Measurements from ENCODE around the gene GOLGA5.
"Not testable (repeated sequence)": the region's sequence is repeated elsewhere in the genome, so short reads cannot be mapped to it uniquely, and the experiment has no call there.

GOLGA5 gene

DNA sequence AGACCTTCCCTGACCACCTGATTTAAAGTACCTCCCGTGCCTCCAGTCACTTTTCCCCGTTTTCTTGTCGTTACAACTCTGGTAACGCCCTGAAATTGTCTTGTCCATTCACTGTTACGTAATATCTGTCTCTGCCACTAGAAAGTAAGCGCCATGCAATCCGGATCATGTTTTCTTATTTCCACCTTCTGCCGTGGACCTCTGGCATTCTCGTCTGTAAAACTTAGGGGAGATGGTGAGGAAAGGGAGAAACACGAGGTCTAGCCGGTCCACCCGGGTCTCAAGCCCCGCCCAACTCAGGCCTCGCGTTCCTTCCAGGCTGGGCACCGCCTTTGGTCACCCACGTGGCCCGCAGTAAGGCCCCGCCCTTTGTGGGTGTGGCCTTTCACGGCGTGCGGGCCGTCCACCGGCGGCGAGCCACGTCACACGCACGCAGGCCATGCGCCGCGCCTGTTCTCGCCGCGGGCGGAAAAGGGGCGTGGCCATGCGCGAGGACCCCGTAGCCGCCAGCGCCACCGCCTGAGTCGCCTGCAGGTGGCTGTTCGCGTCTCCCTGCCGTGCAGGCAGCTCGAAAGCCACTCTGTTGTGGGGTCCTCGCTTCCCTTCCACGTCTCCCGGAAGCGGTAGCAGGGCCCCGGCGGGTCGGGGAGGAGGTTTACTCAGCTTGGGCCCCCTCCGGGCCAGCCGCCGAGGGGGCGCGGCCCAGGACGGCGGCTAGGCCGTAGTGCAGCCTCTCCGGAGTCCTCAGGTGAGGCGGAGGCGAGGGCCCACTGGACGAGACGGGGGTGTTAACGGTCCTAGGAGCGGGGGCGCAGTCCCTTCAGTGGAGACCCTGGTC is at the start of gene GOLGA5:
GOLGA5 (plus strand) TSS at position 597 of the 838 bp plus-strand sequence. CDS start 3,133 bp downstream, outside the sequence.
- peak; percentile 95 for DNase-seq (ENCODE audit: low read depth in 2 of 2)

DNA sequence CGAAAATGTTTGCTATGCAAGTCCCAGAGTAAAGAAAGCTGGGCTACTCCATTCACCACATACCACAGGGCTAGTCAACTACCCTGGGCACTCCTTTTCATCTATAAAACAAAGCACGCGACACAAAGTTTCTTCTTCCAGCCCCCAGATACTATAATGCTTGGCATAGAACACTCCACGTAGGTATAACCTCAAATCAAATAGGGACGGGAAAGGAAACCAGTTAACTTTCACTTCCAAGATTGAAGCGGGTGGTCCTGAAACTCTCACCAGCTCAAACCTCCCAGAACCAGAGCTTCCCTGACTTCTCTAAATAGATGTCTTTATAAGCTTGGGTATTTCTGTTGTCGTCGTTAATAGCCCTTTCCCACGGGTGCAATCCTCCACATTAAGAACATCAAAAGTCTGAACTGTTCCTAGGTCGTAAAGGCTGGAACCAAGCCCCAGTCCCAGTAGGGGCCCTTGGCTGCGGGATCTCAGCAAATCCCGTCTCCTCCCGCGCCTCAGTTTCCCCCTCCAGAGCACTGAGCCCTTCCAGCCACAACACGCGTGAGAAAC is 46.3 kb upstream of the GOLGA5 start:
- no peak for DNase-seq (ENCODE audit: low read depth in 2 of 2)

- DNase-seq (ENCODE audit: low read depth in 2 of 2) = peak; percentile 58 to 73
Measured at GRCh38 chr14:92748259-92749016, 45.7 kb upstream of the GOLGA5 start, which contains the start of gene LGMN. TSS of gene LGMN (minus strand) at chr14:92748627. CDS start at chr14:92732786, 15,841 bp downstream.

GRCh38 chr14:92750222-92750728 is 43.8 kb upstream of the GOLGA5 start:
- peak in 1 of 2 donors; percentile 11 for DNase-seq (ENCODE audit: low read depth in 2 of 2)

DNA sequence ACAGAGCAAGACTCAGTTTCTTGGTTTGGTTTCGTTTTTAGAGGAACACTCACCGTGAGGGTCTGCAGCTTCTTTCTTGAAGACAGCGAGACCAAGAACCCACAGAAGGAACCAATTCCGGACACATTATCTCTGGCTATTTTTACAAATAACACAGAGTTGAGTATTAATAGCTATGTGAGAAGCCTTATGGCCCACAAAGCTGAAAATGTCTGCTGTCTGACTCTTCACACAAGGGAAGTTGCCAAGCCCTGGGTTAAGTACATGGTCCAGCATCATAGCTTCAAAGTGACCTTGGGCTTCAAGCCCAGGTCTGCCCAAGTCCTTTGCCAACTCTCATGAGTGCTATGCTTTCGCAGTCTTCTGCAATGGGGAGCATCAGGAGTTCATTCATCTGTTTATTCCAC is 43.1 kb upstream of the GOLGA5 start:
- DNase-seq (ENCODE audit: low read depth in 2 of 2) = no peak

DNA sequence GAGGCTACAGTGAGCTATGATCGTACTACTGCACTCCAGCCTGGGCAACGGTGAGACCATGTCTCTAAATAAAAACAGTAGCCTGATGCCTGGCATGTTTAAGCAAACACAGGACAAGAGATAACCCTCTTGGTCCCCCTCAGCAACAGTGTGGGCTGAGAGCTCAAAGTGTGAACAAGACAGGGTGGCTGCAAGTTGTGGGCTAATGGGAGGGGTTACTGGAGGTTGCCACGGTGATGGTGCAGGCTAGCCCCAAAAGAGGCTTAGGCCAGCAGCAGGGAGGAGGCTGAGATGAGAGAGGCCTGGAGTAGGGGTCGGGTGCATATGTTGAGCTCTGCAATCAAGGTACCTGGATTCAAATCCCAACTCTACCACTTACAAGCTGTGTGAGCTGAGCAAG is 42.3 kb upstream of the GOLGA5 start:
- DNase-seq (ENCODE audit: low read depth in 2 of 2) = no peak

DNA sequence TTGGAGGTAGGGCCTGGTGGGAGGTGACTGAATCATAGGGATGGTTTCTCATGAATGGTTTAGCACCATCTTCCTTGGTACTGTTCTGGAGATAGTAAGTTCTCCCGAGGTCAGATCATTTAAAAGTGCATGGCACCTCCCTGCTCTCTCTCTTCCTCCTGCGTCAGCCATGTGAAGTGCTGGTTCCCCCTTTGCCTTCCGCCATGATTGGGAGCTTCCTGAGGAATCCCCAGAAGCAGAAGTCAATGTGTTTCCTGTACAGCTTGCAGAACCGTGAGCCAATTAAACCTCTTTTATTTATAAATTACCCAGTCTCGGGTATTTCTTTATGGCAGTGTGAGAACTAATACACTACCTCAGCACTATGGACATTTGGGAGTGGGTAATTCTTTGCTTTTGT is 40.9 kb upstream of the GOLGA5 start:
- no peak for DNase-seq (ENCODE audit: low read depth in 2 of 2)

DNA sequence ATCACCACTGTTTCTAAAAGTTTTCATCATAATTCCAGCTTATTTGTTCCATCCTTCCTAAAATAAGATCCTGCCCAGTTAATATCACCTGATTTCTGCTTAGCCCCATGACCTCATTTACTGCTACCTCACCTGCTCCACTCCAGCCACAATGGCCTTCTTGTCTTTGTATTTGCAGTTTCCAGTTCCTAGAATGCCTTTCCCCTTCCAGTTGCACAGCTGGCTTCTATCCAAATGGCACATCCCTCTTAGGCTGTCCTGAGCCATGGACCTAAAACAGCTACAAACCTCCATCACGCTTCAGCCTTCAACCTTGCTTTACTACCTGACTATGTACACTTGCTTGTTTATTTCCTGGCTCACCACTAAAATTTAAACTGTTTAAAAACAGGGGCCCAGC is 39.1 kb upstream of the GOLGA5 start:
- DNase-seq (ENCODE audit: low read depth in 2 of 2) = no peak

- no peak for DNase-seq (ENCODE audit: low read depth in 2 of 2)
Measured at GRCh38 chr14:92755495-92755894, 38.6 kb upstream of the GOLGA5 start.

- no peak for DNase-seq (ENCODE audit: low read depth in 2 of 2)
Measured at GRCh38 chr14:92756446-92756845, 37.7 kb upstream of the GOLGA5 start.

GRCh38 chr14:92759300-92759678 is 34.8 kb upstream of the GOLGA5 start:
- no peak for DNase-seq (ENCODE audit: low read depth in 2 of 2)

GRCh38 chr14:92759679-92760523 is 34.2 kb upstream of the GOLGA5 start:
- DNase-seq (ENCODE audit: low read depth in 2 of 2) = no peak

- no peak for DNase-seq (ENCODE audit: low read depth in 2 of 2)
Measured at GRCh38 chr14:92760524-92760805, 33.6 kb upstream of the GOLGA5 start.

DNA sequence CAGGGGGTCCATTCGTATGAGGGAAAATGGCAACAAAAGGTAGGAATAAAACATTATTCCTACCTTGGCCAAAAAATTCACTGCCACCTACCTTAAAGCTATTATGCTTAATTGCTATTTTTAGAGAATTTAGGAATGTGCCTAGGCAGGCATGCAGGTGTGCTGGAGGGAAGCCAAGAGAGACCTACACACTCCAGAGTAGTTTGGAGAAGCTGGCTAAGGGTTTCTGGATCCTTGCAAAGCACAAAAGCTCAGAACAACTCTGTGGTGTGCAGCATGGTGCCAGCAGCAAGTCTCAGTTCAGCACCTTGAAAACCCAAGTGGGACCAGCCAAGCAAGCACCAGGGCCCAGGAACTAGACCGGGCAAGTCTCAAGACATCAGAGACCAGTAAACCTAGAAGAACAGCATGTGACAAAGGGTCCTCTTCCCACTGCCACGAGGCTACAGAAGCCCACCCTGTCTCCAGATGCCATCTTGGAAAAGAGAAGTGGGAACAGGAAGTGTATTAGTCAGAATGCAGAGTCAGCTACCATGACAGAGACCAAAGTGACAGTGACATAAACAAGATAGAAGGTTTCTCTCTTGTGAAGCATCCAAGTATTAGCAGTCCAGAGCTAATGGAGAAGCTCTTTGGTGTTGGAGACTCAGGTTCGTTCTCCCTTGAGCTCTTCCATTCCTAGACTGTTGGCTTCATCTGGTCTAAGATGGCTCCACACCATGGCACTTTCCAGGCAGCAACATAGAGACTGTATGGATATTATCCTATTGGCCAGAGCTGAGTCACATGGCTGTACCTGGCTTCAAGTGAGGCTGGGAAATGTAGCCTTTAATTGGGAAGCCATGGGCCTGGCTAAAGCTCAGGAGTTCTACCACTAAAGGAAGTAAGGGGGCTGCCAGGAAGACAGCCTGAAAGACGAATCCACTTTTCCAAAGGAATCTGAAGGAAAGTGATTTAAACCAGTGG is 30.2 kb upstream of the GOLGA5 start:
- not testable (repeated sequence) for DNase-seq (ENCODE audit: low read depth in 2 of 2)

GRCh38 chr14:92768236-92768635 is 25.9 kb upstream of the GOLGA5 start:
- not testable (repeated sequence) for DNase-seq (ENCODE audit: low read depth in 2 of 2)

- DNase-seq (ENCODE audit: low read depth in 2 of 2) = no peak
Measured at GRCh38 chr14:92768795-92769194, 25.3 kb upstream of the GOLGA5 start.

DNA sequence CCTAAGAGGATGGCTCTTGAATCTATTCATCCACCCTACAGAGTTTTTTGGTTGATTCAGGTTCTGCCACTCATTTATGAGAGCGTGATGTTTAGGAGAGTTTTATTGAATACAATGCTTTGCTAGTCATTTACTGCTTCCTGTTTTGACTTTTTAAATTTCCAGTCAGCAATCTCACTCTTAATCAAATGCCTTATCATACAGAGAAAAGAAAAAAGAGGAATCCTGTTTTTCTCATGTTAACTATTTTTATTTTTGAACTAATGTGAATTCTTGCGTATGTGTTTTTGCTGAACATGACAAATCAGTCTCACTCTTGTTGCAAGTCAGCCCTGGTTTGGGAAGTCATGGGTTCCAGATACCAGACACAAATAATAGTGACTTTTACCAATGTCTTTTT is 23.6 kb upstream of the GOLGA5 start:
- no peak for DNase-seq (ENCODE audit: low read depth in 2 of 2)

GRCh38 chr14:92774572-92774971 is 19.5 kb upstream of the GOLGA5 start:
- no peak for DNase-seq (ENCODE audit: low read depth in 2 of 2)

DNA sequence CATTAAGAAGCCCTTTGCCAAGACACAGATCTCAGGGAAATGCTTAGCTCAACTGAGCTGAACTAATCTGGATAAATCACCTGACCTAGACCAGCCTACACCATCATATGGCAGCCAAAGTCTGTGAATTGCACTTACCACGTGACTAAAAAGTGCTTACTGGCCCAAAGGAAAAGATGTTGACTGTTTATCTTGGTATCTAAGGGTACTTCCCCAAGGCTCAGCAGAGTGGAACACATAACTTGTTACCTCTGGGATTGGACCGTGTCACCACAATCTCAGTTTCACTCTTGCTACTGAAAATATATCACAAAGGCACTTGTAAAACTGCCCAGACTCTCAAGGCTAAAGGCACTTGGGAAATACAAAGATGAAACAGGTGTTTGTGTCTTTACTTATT is 18.8 kb upstream of the GOLGA5 start:
- DNase-seq (ENCODE audit: low read depth in 2 of 2) = not testable (repeated sequence)

GRCh38 chr14:92778868-92779565 is 15.1 kb upstream of the GOLGA5 start:
- not testable (repeated sequence) for DNase-seq (ENCODE audit: low read depth in 2 of 2)

Data from activated CD8-positive, alpha-beta memory T cell treated with anti-CD3 and anti-CD28 coated beads for 4 hours (primary cell).